ENCODE measurements around the gene KRTAP19-7. TPM values are rescaled to one million over a fixed set of nuclear protein-coding genes. Genes with fewer than 3 reads are reported as not detected.

The KRTAP19-7 gene
- total RNA-seq, 6 experiments from 2014 or later: not detected

GRCh38 chr21:30590297-30590696, 29.2 kb upstream of the KRTAP19-7 start, which contains the start of gene KRTAP22-2:
KRTAP22-2 (minus strand) TSS chr21:30590397.
- TF ChIP-seq CTCF (IDR thresholded peaks at IDR 0.05): no peak
- Mint-ChIP-seq H3K27ac (no peak within 1 kb of the TSS), H3K4me1 (ENCODE audit: low read depth) (no peaks in the 10 kb centered on the region), H3K36me3 (ENCODE audit: low read depth) (no peaks in the 10 kb centered on the region; the same call in 1 of the 2 replicates), H3K27me3 (ENCODE audit: insufficient read depth) (no peaks in the 10 kb centered on the region), H3K4me3 (no peak within 1 kb of the TSS), H3K9me3 (peaks cover 35% of the 10 kb centered on the region)
- no peak for DNase-seq

GRCh38 chr21:30582870-30583269, 21.8 kb upstream of the KRTAP19-7 start:
- Mint-ChIP-seq H3K4me3 (no peak overlapping the region), H3K36me3 (ENCODE audit: low read depth) (peaks cover 12% of the 10 kb centered on the region), H3K9me3 (peaks cover 30% of the 10 kb centered on the region), H3K27ac (no peak overlapping the region), H3K27me3 (ENCODE audit: insufficient read depth) (no peaks in the 10 kb centered on the region), H3K4me1 (ENCODE audit: low read depth) (no peaks in the 10 kb centered on the region)
- DNase-seq: no peak
- no peak for TF ChIP-seq CTCF (IDR thresholded peaks at IDR 0.05)

GRCh38 chr21:30580132-30580531, 19.0 kb upstream of the KRTAP19-7 start:
- peaks cover 33% of the 10 kb centered on the region for H3K9me3 Mint-ChIP-seq
- no peaks in the 10 kb centered on the region for H3K27me3 Mint-ChIP-seq (ENCODE audit: insufficient read depth)
- no peak overlapping the region for H3K27ac Mint-ChIP-seq
- peaks cover 16% of the 10 kb centered on the region for H3K36me3 Mint-ChIP-seq (ENCODE audit: low read depth)
- no peak overlapping the region for H3K4me3 Mint-ChIP-seq
- no peak for DNase-seq
- no peaks in the 10 kb centered on the region for H3K4me1 Mint-ChIP-seq (ENCODE audit: low read depth)
- no peak for TF ChIP-seq CTCF (IDR thresholded peaks at IDR 0.05)

DNA sequence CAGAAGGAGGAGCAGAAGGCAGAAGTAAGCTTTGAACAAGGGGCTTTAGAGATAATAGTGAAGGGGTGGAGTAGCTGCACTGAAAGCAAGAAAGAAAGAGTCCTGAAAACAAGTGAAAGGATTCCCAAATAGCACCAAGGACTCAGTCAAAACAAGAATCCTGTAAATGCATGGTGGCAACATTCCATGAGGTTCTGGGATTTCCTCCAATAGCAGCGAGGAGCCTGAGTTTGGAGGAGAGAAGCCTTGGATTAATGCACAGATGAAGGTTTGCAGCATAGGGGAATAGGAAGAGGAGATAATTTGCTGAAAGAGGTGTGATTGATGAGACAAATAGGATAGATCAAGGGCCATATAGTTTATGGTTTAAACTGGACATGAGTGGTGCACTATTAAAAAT, 18.2 kb upstream of the KRTAP19-7 start:
- no peak overlapping the region for H3K4me3 Mint-ChIP-seq
- no peak for TF ChIP-seq CTCF (IDR thresholded peaks at IDR 0.05)
- H3K27me3 Mint-ChIP-seq (ENCODE audit: insufficient read depth): no peaks in the 10 kb centered on the region
- peaks cover 8% of the 10 kb centered on the region; the same call in 1 of the 2 replicates for H3K36me3 Mint-ChIP-seq (ENCODE audit: low read depth)
- DNase-seq: no peak
- peaks cover 26% of the 10 kb centered on the region for H3K9me3 Mint-ChIP-seq
- no peaks in the 10 kb centered on the region for H3K4me1 Mint-ChIP-seq (ENCODE audit: low read depth)
- no peak overlapping the region for H3K27ac Mint-ChIP-seq

DNA sequence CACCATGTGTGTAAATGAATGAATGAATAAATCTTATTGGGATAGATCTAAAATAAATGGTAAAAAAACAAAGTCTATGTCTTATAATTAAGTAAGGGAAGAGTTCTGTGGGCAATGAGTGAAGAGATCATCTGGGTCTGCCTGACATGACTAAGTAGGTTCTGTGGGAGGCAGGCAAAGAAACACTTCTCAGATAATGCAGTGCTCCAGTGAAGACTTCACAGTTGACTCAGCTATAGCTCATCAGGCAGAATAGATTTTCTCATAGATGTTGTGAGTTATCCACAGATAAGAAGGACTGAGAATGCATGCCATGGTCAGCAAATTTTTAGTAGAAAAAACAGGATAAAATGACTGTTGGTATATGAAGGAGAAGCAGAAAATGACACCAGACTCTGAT, 16.7 kb upstream of the KRTAP19-7 start:
- H3K27ac Mint-ChIP-seq: no peak overlapping the region

More for the DNA sequence above, 16.7 kb upstream of the KRTAP19-7 start:
- Mint-ChIP-seq H3K36me3 (ENCODE audit: low read depth) (peaks cover 4% of the 10 kb centered on the region; the same call in 1 of the 2 replicates), H3K9me3 (peaks cover 26% of the 10 kb centered on the region), H3K4me1 (ENCODE audit: low read depth) (no peaks in the 10 kb centered on the region), H3K4me3 (no peak overlapping the region), H3K27me3 (ENCODE audit: insufficient read depth) (no peaks in the 10 kb centered on the region)
- no peak for DNase-seq
- TF ChIP-seq CTCF (IDR thresholded peaks at IDR 0.05): no peak
